Mucosa of gallbladder (tissue), 1 donor: Measurements from ENCODE around the gene GBP7. TPM values are rescaled to one million over a fixed set of nuclear protein-coding genes. Genes with fewer than 3 reads are reported as not detected.
"Not testable (repeated sequence)": the region's sequence is repeated elsewhere in the genome, so short reads cannot be mapped to it uniquely, and the experiment has no call there.

Experiments used
- DNase-seq: peaks from one replicate; pipeline ENCODE4 v3.0.0-alpha.2; 2020; ENCODE audit warnings: low spot score
- total RNA-seq: library from RNA; stranded (reverse); gene quantifications from one replicate; pipeline ENCODE4 v1.2.1, GENCODE V29; 2021
- donor health status: DM: no; HTN: no; CAD: no.

The GBP7 gene
- total RNA-seq, 1 donor from 2014 or later = not detected

- no peak for DNase-seq
Observed at GRCh38 chr1:89170170-89171066, 5.4 kb downstream of the GBP7 start.

DNA sequence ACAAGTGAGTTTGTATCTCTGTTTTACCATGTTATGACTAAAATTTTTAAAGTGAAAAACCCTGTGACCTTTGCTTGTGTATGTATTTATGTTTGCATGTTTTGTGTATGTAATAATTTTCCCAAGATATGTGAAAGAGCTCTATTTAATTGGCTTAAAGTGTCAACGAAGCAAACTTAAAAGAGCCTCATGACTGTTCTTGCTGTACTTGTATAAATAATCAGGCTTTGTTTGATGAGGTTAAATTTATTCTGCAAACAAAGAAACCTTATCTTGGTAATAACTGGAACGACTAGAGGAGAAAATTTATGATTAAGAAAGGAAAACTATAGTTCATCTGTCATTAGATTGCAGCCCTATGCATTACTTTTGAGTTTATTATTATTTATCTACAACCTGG, 6.6 kb downstream of the GBP7 start:
- no peak for DNase-seq

DNA sequence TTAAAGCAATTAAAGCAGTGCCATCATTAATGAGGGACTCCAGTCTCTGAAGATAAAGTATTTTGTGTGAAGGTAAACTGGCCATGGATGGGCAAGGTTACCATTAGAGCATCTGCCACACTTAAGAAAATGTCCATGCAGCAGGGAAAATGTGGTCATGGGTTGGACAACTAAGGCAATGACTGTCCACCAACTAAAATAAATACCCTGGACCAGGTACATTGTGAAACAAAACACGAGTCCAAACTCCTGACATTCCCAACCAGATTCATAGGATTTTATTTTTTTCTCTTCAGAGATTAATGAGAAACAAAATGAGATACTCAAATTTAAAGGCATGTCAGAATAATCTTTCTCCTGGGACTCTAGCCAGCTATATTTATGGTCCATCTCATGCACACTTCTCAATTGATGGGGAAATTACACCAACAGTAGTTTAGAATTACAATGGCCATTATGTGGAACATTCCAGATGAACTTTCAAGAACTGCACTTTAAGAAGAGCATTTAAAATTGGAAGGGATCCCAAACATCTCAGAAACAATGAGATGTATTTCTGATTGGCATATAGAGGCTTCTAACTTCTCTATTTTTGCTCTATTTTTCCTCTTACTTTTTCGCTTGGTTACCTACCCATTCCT, 8.1 kb downstream of the GBP7 start:
- DNase-seq = no peak

DNA sequence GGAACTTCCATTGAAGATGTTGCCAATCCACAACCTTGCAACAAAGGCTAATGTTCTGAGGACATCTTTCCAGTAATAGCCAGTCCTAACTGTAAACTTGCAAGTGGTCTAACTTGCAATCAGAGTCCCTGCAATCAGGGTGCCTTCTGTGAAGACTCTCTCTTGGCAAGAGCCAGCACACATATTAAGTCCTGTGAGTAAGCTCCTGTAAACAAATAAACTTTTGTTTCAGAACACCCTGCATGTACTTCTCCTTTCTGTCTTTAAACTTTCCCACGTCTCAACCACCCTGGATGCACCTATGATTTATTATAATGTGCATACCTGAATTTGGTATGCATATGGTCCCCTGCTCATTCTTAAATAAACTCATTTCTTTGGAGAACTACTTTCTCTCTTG, 9.1 kb downstream of the GBP7 start:
- no peak for DNase-seq

- no peak for DNase-seq
Observed at GRCh38 chr1:89165811-89166210, 10.0 kb downstream of the GBP7 start.

GRCh38 chr1:89151047-89151446, 24.8 kb downstream of the GBP7 start:
- no peak for DNase-seq

GRCh38 chr1:89149976-89150375, 25.8 kb downstream of the GBP7 start:
- DNase-seq = no peak

DNA sequence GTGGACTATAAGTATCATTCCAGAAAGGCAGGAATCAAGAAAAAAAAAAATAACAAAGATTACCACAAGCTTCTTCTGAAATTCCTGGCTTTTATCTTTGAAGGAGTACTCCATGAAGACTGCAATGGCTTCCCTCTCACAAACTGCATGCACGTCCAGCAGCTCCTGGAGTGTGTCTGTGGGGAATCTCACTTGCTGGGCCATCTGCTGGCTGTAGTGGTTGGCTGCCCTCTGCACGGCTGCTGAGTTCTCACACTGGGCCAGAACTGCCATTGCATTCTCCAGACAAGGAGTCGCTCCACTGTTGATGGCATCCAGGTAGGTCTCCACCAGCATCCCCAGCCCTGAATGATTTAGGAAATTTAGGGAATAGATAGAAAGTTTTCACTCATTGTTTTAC, 26.6 kb downstream of the GBP7 start:
- DNase-seq = peak; percentile 61

DNA sequence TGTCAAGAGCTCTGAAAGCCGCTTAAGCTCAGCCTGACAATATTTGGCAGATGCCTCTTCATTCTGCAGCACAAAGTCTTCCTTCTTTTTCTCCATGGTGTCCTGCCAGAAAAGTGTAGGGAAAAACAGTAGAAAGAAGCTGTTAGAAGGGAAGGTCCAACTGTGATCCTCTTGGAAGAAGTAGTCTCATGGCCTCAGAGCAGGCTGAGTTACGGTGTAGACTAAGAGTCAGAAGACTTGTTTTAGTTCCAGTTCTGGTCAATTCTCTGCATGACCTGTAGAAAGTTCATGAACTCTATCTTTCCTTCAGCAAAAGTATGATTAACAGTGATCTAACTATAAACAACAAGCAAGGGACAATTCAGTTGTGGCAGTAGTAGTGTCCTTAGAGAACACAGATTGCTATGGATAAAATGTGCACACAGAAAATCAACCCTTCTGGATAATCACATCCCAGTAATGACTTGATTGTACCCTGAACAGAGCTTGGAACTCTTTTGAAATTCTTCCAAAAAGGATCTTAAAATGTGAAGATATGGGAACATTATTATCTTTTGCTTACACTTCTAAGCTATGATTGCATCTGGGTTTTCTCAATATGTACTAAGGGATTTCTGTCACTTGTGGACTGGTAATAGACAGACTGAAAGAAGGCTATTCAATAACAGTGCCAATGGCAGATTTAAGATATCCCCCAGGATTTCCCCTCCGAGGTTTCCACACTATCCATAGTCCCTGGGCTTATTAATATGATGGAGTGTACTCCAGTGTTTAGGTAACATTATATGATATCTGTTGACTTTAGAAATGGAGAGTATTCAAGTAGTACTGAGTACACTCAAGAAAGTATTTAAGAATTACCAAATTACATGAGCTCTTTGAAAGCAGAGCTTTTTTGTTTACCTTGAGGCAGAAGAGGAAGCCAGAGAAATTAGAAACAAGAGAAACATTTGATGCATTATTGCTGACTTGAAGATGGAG, 27.8 kb downstream of the GBP7 start:
- DNase-seq = no peak

DNA sequence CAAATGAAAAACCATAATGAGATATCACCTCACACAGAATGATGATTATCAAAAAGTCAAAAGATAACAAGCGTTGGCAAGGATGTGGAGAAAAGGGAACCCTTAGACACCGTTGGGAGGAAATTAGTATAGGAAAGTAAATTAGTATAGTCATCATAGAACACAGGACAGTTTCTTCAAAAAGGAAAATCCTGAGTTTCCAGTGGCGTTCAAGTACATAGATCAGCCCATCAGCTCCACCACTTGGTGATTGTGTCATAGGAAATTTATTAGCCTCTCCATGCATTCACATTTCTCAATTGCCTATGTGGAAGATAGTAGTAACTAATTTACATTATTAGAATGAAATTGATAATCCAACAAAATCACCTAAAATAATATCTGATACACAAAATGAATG, 29.1 kb downstream of the GBP7 start:
- DNase-seq = no peak

DNA sequence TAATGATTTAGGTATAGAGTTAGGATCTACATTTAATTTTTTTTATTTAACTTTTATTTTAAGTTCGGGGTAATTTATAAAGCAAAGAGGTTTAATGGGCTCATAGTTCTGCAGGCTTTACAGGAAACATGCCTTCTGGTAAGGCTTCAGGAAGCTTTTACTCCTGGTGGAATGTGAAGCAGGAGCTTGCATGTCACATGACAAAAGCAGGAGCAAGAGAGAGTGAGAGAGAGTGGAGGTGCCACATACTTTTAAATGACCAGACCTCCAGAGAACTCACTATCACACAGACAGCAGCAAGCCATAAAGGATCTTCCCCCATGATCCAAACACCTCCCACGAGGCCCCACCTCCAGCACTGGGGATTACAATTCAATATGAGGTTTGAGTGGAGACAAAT, 32.3 kb downstream of the GBP7 start:
- DNase-seq = no peak

GRCh38 chr1:89142160-89142559, 33.6 kb downstream of the GBP7 start:
- DNase-seq = no peak

GRCh38 chr1:89133747-89134146, 42.1 kb downstream of the GBP7 start:
- no peak for DNase-seq

DNA sequence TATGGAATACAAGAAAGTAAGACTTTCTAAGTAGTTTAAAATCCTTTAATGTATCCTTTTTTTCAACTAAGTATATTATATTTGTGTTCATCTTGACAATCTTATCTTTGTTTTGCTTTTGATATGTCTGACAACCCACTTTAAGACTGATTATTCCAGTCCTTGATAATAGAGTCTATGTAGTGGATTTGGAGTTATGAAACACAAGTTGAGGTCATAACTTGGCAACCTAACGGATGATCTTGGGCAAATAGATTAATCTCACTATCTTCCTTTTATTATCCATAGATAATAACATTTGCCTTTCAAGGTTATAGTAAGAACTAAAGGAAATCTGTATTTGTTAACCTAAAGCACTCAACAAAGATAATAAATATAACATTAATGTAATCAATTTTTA, 45.1 kb downstream of the GBP7 start:
- DNase-seq = no peak

DNA sequence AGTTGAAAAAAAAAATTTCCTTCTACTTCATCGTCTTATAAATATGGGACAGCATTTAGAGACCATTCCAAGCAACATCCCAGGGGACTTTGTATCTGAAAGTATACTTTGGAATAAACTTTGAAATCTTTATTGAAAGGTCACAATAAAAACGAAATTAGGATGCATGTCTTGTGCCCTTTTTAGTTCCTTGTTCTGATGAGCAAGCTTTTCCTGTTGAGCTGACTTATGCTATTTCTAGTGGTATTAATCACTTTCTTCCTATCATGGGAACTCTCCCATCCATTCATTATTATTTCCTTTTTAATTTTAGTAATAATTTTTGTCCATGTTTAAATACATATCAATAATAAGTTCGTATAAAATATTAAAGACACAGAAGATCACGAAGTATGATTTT, 45.9 kb downstream of the GBP7 start:
- DNase-seq = no peak

- DNase-seq = not testable (repeated sequence)
Observed at GRCh38 chr1:89128003-89128458, 47.8 kb downstream of the GBP7 start.

DNA sequence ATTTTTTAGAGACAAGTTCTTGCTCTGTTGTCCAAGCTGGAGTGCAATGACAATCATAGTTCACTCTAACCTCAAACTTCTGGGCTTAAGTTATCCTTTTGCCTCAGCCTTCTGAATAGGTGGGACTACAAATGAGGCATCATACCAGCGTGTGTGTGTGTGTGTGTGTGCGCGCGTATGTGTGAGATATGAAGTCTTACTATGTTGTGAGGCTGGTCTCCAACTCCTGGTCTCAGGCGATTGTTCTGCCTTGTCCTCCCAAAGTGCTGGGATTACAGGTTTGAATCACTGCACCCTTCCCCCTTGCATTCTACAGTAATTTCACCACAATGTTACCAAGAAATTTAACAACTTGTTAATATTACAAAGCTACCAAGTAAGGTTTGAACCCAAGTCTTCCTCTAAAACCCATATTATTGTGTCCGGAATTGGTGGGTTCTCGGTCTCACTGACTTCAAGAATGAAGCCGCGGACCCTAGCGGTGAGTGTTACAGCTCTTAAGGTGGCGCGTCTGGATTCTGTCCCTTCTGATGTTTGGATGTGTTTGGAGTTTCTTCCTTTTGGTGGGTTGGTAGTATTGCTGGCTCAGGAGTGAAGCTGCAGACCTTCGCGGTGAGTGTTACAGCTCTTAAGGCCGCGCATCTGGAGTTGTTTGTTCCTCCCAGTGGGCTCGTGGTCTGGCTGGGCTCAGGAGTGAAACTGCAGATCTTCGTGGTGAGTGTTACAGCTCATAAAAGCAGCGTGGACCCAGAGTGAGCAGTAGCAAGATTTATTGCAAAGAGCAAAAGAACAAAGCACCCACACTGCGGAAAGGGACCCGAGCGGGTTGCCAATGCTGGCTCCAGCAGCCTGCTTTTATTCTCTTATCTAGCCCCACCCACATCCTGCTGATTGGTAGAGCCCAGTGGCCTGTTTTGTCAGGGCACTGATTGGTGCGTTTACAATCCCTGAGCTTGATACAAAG, 48.9 kb downstream of the GBP7 start:
- DNase-seq = not testable (repeated sequence)

- no peak for DNase-seq
Observed at GRCh38 chr1:89125913-89126580, 49.8 kb downstream of the GBP7 start, which contains the start of gene GBP2. Gene GBP2, minus strand, starts transcription at chr1:89126114. Its CDS starts 4,148 bp downstream, at chr1:89121966.

DNA sequence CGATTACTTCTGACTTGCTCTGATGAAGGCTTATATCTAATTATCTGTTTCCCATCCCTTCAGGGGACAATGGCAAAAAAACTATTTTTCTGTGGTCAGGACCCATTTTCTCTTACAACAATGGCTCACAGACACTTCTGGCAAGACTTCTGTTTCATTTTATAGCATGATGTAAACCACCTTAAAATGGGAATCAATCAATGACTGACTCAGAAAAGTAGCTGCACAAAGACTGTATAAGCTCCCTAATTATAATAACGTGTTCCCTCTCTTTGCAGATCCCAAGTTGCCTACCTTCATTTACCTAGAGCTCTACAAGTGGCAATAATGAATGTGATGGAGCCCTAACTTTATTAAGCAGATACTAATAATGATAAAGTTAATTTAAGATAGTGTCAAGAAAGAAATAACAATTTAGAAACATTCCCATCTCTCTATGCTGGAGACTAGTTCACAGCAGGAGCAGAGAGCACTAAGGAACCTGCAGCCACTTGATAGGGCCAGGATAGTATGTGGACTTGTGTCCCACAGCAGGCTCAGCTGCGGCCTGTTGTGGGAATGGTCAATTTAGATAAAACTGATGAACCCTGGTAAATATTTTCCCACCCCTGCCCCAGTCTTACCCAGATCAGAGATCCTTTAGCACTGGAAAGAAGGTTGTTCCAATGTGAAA, 50.4 kb downstream of the GBP7 start:
- DNase-seq = peak; percentile 25

DNA sequence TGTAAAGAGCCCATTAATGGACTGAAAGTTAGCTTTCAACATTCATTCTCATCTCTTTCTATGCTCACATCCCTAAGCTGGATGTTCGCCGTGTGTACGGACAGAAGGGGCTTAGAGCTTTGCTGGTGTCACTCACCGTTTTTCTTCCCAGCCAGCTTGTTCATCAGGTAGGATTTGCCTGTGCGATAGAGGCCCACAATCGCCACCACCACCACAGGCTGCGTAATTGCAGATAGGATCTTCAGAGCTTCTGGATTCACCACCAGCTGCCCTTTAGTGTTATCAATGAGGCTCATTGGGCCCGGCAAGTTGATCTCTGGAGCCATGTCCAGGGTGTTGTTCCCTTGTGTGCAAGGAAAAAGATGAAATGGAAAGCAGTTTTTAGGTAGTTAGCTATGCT, 54.2 kb downstream of the GBP7 start:
- DNase-seq = no peak
